ENCODE data around the gene DOCK11. TPM values are rescaled to one million over a fixed set of nuclear protein-coding genes. Genes with fewer than 3 reads are reported as not detected.

DOCK11 gene
- polyA plus RNA-seq, 1 donor from 2014 or later: 37.2 TPM

DNA sequence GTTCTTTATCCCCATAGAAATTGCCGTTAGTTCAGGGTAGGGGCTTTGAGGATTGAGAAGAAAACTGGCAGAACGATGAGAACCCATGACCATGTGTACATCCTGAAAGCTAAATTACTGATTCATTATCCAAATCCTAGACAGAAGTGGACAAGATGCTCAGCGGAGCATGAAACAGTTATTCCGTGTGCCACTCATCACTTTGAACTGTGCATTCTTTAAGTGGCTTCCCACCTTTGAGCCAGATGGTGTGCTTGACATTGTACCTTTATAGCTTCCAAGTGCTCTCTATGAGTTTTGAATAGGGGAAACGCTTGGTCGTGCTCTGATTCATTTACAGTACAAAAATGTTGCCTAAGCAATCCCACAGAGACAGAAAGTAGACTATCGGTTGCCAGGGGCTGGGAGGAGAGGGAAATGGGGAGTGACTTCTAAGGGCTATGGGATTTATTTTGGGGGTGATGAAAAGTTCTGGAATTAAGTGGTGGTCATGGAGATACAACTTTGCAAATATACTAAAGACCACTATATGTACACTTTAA lies 100.0 kb downstream of the DOCK11 start:
- no peaks in the 10 kb centered on the region for H3K9me2 ChIP-seq (ENCODE audit: insufficient read depth, low read length)
- H3K27ac ChIP-seq (ENCODE audit: low read length): no peak overlapping the region
- H3K9me3 ChIP-seq (ENCODE audit: low read length): no peaks in the 10 kb centered on the region
- no peak overlapping the region for H3K4me3 ChIP-seq (ENCODE audit: low read length)
- H4K20me1 ChIP-seq (ENCODE audit: insufficient read depth): no peaks in the 10 kb centered on the region
- no peak overlapping the region for H2AFZ ChIP-seq (ENCODE audit: low read depth, low read length)
- no peaks in the 10 kb centered on the region for H3K27me3 ChIP-seq (ENCODE audit: insufficient read depth, low read depth, low read length)
- no peaks in the 10 kb centered on the region for H3K36me3 ChIP-seq (ENCODE audit: insufficient read depth, low read length)
- H3F3A ChIP-seq (ENCODE audit: insufficient read depth, low read length, poor library complexity, severe bottlenecking): no peaks in the 10 kb centered on the region
- H3K9ac ChIP-seq (ENCODE audit: low read length): no peak overlapping the region
- no peaks in the 10 kb centered on the region for H3K79me2 ChIP-seq (replicated peaks; ENCODE audit: insufficient read depth, low read length)
- H3K4me2 ChIP-seq (ENCODE audit: low read length): no peak overlapping the region
- TF ChIP-seq TAF1 (IDR thresholded peaks at IDR 0.05; ENCODE audit: low read depth): no peak
- TF ChIP-seq EP300 (conservative IDR thresholded peaks at IDR 0.05; ENCODE audit: poor library complexity, severe bottlenecking): no peak
- no peak for TF ChIP-seq SMC3 (conservative IDR thresholded peaks at IDR 0.05; ENCODE audit: poor library complexity)
- TF ChIP-seq POLR2AphosphoS5 (IDR thresholded peaks at IDR 0.05): no peak
- TF ChIP-seq RAD21 (conservative IDR thresholded peaks at IDR 0.05): no peak
- TF ChIP-seq, protein P1, sequence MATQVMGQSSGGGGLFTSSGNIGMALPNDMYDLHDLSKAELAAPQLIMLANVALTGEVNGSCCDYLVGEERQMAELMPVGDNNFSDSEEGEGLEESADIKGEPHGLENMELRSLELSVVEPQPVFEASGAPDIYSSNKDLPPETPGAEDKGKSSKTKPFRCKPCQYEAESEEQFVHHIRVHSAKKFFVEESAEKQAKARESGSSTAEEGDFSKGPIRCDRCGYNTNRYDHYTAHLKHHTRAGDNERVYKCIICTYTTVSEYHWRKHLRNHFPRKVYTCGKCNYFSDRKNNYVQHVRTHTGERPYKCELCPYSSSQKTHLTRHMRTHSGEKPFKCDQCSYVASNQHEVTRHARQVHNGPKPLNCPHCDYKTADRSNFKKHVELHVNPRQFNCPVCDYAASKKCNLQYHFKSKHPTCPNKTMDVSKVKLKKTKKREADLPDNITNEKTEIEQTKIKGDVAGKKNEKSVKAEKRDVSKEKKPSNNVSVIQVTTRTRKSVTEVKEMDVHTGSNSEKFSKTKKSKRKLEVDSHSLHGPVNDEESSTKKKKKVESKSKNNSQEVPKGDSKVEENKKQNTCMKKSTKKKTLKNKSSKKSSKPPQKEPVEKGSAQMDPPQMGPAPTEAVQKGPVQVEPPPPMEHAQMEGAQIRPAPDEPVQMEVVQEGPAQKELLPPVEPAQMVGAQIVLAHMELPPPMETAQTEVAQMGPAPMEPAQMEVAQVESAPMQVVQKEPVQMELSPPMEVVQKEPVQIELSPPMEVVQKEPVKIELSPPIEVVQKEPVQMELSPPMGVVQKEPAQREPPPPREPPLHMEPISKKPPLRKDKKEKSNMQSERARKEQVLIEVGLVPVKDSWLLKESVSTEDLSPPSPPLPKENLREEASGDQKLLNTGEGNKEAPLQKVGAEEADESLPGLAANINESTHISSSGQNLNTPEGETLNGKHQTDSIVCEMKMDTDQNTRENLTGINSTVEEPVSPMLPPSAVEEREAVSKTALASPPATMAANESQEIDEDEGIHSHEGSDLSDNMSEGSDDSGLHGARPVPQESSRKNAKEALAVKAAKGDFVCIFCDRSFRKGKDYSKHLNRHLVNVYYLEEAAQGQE (IDR thresholded peaks at IDR 0.05; ENCODE audit: borderline replicate concordance): no peak
- TF ChIP-seq, protein P2, sequence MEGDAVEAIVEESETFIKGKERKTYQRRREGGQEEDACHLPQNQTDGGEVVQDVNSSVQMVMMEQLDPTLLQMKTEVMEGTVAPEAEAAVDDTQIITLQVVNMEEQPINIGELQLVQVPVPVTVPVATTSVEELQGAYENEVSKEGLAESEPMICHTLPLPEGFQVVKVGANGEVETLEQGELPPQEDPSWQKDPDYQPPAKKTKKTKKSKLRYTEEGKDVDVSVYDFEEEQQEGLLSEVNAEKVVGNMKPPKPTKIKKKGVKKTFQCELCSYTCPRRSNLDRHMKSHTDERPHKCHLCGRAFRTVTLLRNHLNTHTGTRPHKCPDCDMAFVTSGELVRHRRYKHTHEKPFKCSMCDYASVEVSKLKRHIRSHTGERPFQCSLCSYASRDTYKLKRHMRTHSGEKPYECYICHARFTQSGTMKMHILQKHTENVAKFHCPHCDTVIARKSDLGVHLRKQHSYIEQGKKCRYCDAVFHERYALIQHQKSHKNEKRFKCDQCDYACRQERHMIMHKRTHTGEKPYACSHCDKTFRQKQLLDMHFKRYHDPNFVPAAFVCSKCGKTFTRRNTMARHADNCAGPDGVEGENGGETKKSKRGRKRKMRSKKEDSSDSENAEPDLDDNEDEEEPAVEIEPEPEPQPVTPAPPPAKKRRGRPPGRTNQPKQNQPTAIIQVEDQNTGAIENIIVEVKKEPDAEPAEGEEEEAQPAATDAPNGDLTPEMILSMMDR (IDR thresholded peaks at IDR 0.05; ENCODE audit: poor library complexity, severe bottlenecking): no peak
- no peak for TF ChIP-seq EZH2 (IDR thresholded peaks at IDR 0.05; ENCODE audit: borderline replicate concordance, insufficient read depth, low read length, poor library complexity, severe bottlenecking)
- no peak for TF ChIP-seq MXI1 (conservative IDR thresholded peaks at IDR 0.05; ENCODE audit: poor library complexity, severe bottlenecking)

DNA sequence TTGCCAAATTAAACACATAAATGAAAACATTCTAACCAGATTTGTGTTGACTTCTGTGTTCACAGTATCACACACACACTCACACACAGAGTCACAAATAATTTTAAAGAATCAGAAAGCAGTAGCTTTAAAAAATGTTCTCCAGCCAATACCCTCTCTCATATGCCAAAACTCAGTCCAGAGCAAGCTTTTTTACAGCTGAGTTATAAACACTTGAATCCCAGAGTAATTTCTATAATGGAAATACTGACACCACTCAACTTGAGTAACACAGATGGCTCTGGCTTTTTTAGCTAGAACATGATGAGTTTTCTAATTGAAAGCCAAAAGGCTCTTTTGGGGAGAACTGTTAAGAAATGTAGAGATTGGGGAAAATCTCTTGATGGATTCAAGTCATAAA lies 100.8 kb downstream of the DOCK11 start:
- Histone ChIP-seq H3F3A (ENCODE audit: insufficient read depth, low read length, poor library complexity, severe bottlenecking) (no peaks in the 10 kb centered on the region), H4K20me1 (ENCODE audit: insufficient read depth) (no peaks in the 10 kb centered on the region), H3K27me3 (ENCODE audit: insufficient read depth, low read depth, low read length) (no peaks in the 10 kb centered on the region), H3K79me2 (replicated peaks; ENCODE audit: insufficient read depth, low read length) (no peaks in the 10 kb centered on the region), H3K4me2 (ENCODE audit: low read length) (no peak overlapping the region), H3K36me3 (ENCODE audit: insufficient read depth, low read length) (no peaks in the 10 kb centered on the region), H3K4me3 (ENCODE audit: low read length) (no peak overlapping the region), H3K9me2 (ENCODE audit: insufficient read depth, low read length) (no peaks in the 10 kb centered on the region), H3K9ac (ENCODE audit: low read length) (no peak overlapping the region), H3K27ac (ENCODE audit: low read length) (no peak overlapping the region), H2AFZ (ENCODE audit: low read depth, low read length) (no peak overlapping the region), H3K9me3 (ENCODE audit: low read length) (no peaks in the 10 kb centered on the region)
- TF ChIP-seq, protein P1 (IDR thresholded peaks at IDR 0.05; ENCODE audit: borderline replicate concordance): no peak
- TF ChIP-seq RAD21 (conservative IDR thresholded peaks at IDR 0.05) (no peak), TAF1 (IDR thresholded peaks at IDR 0.05; ENCODE audit: low read depth) (no peak), SMC3 (conservative IDR thresholded peaks at IDR 0.05; ENCODE audit: poor library complexity) (no peak), EP300 (conservative IDR thresholded peaks at IDR 0.05; ENCODE audit: poor library complexity, severe bottlenecking) (no peak), MXI1 (conservative IDR thresholded peaks at IDR 0.05; ENCODE audit: poor library complexity, severe bottlenecking) (no peak), EZH2 (IDR thresholded peaks at IDR 0.05; ENCODE audit: borderline replicate concordance, insufficient read depth, low read length, poor library complexity, severe bottlenecking) (no peak), POLR2AphosphoS5 (IDR thresholded peaks at IDR 0.05) (no peak)
- TF ChIP-seq, protein P2 (IDR thresholded peaks at IDR 0.05; ENCODE audit: poor library complexity, severe bottlenecking): no peak

All from neural cell (in vitro differentiated cells).